Measurements from ENCODE around the gene GALNT17.

The GALNT17 gene

DNA sequence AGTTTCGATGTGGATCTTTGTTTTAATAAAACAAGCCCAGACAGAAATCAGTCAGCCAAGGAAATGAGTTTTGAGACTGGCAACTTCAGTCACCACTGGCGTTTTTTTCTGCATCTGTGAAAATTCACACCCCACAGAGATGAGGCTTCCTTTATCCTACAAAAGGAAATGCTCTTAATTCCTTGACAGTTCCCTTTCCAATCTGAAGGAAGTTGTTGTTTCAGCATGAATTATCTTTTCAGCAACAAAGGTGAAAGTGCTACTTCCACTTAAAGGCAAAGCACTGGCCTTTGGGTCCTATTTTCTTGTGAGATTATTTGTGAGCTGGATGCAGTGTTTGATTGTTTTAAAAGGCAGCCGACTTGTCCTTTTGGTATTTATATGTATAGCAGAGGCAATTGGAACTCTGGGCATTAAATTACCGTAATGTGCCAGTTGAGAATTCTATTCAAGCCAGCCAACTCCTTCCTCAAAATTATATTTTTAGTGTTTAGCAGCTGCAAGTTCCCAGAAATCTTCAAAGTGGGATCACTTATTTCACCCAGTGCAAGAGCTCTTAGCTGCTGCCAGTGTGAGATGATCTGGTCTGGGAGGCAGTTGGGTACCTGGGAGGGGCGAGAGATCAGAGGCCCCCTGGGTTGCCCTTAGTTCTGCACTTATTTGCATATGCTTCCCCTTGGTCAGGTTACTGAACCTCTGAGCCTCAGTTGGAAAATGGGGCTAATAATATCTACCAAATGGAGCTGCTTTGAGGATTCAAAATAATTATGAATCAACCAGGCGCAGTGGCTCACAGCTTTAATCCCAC, 427.1 kb downstream of the GALNT17 start:
- Histone ChIP-seq H3K36me3 (ENCODE audit: control insufficient read depth in 1 of 2, insufficient read depth in 2 of 2, low read length in 2 of 2) (no peaks in the 10 kb centered on the region), H3K9ac (ENCODE audit: low read length) (no peak overlapping the region), H3K4me1 (ENCODE audit: control insufficient read depth in 1 of 2, insufficient read depth in 2 of 2, low read length in 2 of 2) (peaks cover 0 to 4% of the 10 kb centered on the region in 2 experiments), H3K14ac (ENCODE audit: low read length) (no peak overlapping the region), H3K23ac (ENCODE audit: low read length) (no peak overlapping the region), H3K79me2 (ENCODE audit: control insufficient read depth, insufficient read depth, low read length, poor library complexity) (no peaks in the 10 kb centered on the region), H2BK12ac (ENCODE audit: low read length) (no peak overlapping the region), H3K27ac (ENCODE audit: low read depth, low read length) (no peak overlapping the region), H3K9me3 (ENCODE audit: insufficient read depth, low read depth, low read length) (no peaks in the 10 kb centered on the region), H2BK120ac (ENCODE audit: insufficient read depth, low read length, poor library complexity) (no peak overlapping the region), H3K4ac (ENCODE audit: low read depth, low read length) (no peak overlapping the region), H3K27me3 (ENCODE audit: insufficient read depth, low read length) (no peaks in the 10 kb centered on the region), H2AK5ac (ENCODE audit: low read length) (no peak overlapping the region), H3K4me3 (ENCODE audit: low read depth, low read length) (no peak overlapping the region), H4K8ac (ENCODE audit: low read depth, low read length) (no peak overlapping the region), H2AFZ (ENCODE audit: insufficient read depth, low read length, poor library complexity) (no peak overlapping the region), H3K18ac (ENCODE audit: low read length) (no peak overlapping the region), H3K79me1 (ENCODE audit: low read length) (no peaks in the 10 kb centered on the region), H4K12ac (ENCODE audit: low read depth, low read length) (no peak overlapping the region), H4K91ac (ENCODE audit: low read depth, low read length) (no peak overlapping the region), H2BK5ac (ENCODE audit: low read depth, low read length, poor library complexity) (no peak overlapping the region), H3K4me2 (ENCODE audit: low read length) (no peak overlapping the region)
- DNase-seq = no peak
- no CpG with 5 or more reads among the region's 6 CpGs for WGBS (ENCODE audit: extremely low coverage, insufficient coverage, insufficient read length)

GRCh38 chr7:71560354-71560995, 428.5 kb downstream of the GALNT17 start:
- Histone ChIP-seq H3K18ac (ENCODE audit: low read length) (no peak overlapping the region), H3K27ac (ENCODE audit: low read depth, low read length) (no peak overlapping the region), H3K9ac (ENCODE audit: low read length) (no peak overlapping the region), H3K23ac (ENCODE audit: low read length) (no peak overlapping the region), H2BK120ac (ENCODE audit: insufficient read depth, low read length, poor library complexity) (no peak overlapping the region), H3K14ac (ENCODE audit: low read length) (no peak overlapping the region), H4K91ac (ENCODE audit: low read depth, low read length) (no peak overlapping the region), H3K27me3 (ENCODE audit: insufficient read depth, low read length) (no peaks in the 10 kb centered on the region), H3K9me3 (ENCODE audit: insufficient read depth, low read depth, low read length) (no peaks in the 10 kb centered on the region), H2BK12ac (ENCODE audit: low read length) (no peak overlapping the region), H3K4ac (ENCODE audit: low read depth, low read length) (no peak overlapping the region), H3K79me1 (ENCODE audit: low read length) (no peaks in the 10 kb centered on the region), H2AK5ac (ENCODE audit: low read length) (no peak overlapping the region), H2AFZ (ENCODE audit: insufficient read depth, low read length, poor library complexity) (no peak overlapping the region), H4K8ac (ENCODE audit: low read depth, low read length) (no peak overlapping the region), H3K79me2 (ENCODE audit: control insufficient read depth, insufficient read depth, low read length, poor library complexity) (no peaks in the 10 kb centered on the region), H4K12ac (ENCODE audit: low read depth, low read length) (no peak overlapping the region), H3K4me3 (ENCODE audit: low read depth, low read length) (no peak overlapping the region), H3K4me1 (ENCODE audit: control insufficient read depth in 1 of 2, insufficient read depth in 2 of 2, low read length in 2 of 2) (peaks cover 0 to 4% of the 10 kb centered on the region in 2 experiments), H3K36me3 (ENCODE audit: control insufficient read depth in 1 of 2, insufficient read depth in 2 of 2, low read length in 2 of 2) (no peaks in the 10 kb centered on the region), H3K4me2 (ENCODE audit: low read length) (no peak overlapping the region), H2BK5ac (ENCODE audit: low read depth, low read length, poor library complexity) (no peak overlapping the region)
- WGBS (ENCODE audit: extremely low coverage, insufficient coverage, insufficient read length) = no CpG with 5 or more reads among the region's 10 CpGs
- no peak for DNase-seq

GRCh38 chr7:71563276-71563675, 431.3 kb downstream of the GALNT17 start:
- Histone ChIP-seq H4K12ac (ENCODE audit: low read depth, low read length) (no peak overlapping the region), H3K27ac (ENCODE audit: low read depth, low read length) (no peak overlapping the region), H2BK120ac (ENCODE audit: insufficient read depth, low read length, poor library complexity) (no peak overlapping the region), H3K4ac (ENCODE audit: low read depth, low read length) (no peak overlapping the region), H3K79me1 (ENCODE audit: low read length) (no peaks in the 10 kb centered on the region), H3K18ac (ENCODE audit: low read length) (no peak overlapping the region), H3K23ac (ENCODE audit: low read length) (no peak overlapping the region), H4K8ac (ENCODE audit: low read depth, low read length) (no peak overlapping the region), H3K4me2 (ENCODE audit: low read length) (no peak overlapping the region), H3K36me3 (ENCODE audit: control insufficient read depth in 1 of 2, insufficient read depth in 2 of 2, low read length in 2 of 2) (no peaks in the 10 kb centered on the region), H3K27me3 (ENCODE audit: insufficient read depth, low read length) (no peaks in the 10 kb centered on the region), H2BK12ac (ENCODE audit: low read length) (no peak overlapping the region), H2BK5ac (ENCODE audit: low read depth, low read length, poor library complexity) (no peak overlapping the region), H2AK5ac (ENCODE audit: low read length) (no peak overlapping the region), H3K4me3 (ENCODE audit: low read depth, low read length) (no peak overlapping the region), H3K14ac (ENCODE audit: low read length) (no peak overlapping the region), H4K91ac (ENCODE audit: low read depth, low read length) (no peak overlapping the region), H2AFZ (ENCODE audit: insufficient read depth, low read length, poor library complexity) (no peak overlapping the region), H3K9me3 (ENCODE audit: insufficient read depth, low read depth, low read length) (no peaks in the 10 kb centered on the region), H3K79me2 (ENCODE audit: control insufficient read depth, insufficient read depth, low read length, poor library complexity) (no peaks in the 10 kb centered on the region), H3K9ac (ENCODE audit: low read length) (no peak overlapping the region), H3K4me1 (ENCODE audit: control insufficient read depth in 1 of 2, insufficient read depth in 2 of 2, low read length in 2 of 2) (peaks cover 0 to 4% of the 10 kb centered on the region in 2 experiments)
- no CpG with 5 or more reads among the region's 6 CpGs for WGBS (ENCODE audit: extremely low coverage, insufficient coverage, insufficient read length)
- DNase-seq = no peak

DNA sequence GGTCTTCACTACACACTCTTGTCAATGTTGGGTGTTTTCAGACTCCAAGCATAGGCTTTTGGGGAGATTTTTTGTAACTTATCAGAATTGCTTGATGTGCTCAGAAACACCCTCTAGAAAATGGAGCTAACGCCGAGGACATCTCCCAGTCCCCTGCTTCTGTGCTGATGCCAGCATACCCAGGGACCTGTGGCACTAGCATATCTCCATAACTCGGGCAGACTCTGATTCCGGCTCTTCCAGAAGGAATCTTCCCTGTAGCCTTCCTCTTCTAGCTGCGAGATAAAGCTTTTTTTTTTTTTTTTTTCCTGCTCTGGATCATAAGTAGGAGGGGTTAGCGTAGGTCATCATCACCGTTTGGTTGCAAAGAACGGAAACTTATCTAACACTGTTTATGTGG, 434.4 kb downstream of the GALNT17 start:
- Histone ChIP-seq H3K9me3 (ENCODE audit: insufficient read depth, low read depth, low read length) (no peaks in the 10 kb centered on the region), H2BK12ac (ENCODE audit: low read length) (no peak overlapping the region), H3K4me3 (ENCODE audit: low read depth, low read length) (no peak overlapping the region), H3K4me1 (ENCODE audit: control insufficient read depth in 1 of 2, insufficient read depth in 2 of 2, low read length in 2 of 2) (no peaks in the 10 kb centered on the region), H3K18ac (ENCODE audit: low read length) (no peak overlapping the region), H4K12ac (ENCODE audit: low read depth, low read length) (no peak overlapping the region), H4K8ac (ENCODE audit: low read depth, low read length) (no peak overlapping the region), H2BK120ac (ENCODE audit: insufficient read depth, low read length, poor library complexity) (no peak overlapping the region), H3K4me2 (ENCODE audit: low read length) (no peak overlapping the region), H3K23ac (ENCODE audit: low read length) (no peak overlapping the region), H3K79me2 (ENCODE audit: control insufficient read depth, insufficient read depth, low read length, poor library complexity) (no peaks in the 10 kb centered on the region), H3K14ac (ENCODE audit: low read length) (no peak overlapping the region), H3K36me3 (ENCODE audit: control insufficient read depth in 1 of 2, insufficient read depth in 2 of 2, low read length in 2 of 2) (no peaks in the 10 kb centered on the region), H3K27me3 (ENCODE audit: insufficient read depth, low read length) (no peaks in the 10 kb centered on the region), H3K79me1 (ENCODE audit: low read length) (no peaks in the 10 kb centered on the region), H3K27ac (ENCODE audit: low read depth, low read length) (no peak overlapping the region), H3K9ac (ENCODE audit: low read length) (no peak overlapping the region), H2AFZ (ENCODE audit: insufficient read depth, low read length, poor library complexity) (no peak overlapping the region), H2AK5ac (ENCODE audit: low read length) (no peak overlapping the region), H4K91ac (ENCODE audit: low read depth, low read length) (no peak overlapping the region), H3K4ac (ENCODE audit: low read depth, low read length) (no peak overlapping the region), H2BK5ac (ENCODE audit: low read depth, low read length, poor library complexity) (no peak overlapping the region)
- whole genome bisulfite sequencing (ENCODE audit: extremely low coverage, insufficient coverage, insufficient read length) = no CpG with 5 or more reads among the region's 8 CpGs
- no peak for DNase-seq
